Body of pancreas (tissue), 4 donors: ENCODE measurements around the gene DCXR.

Experiments used
- POLR2A ChIP-seq, 3 donors: fragments of 450-650 bp; IDR thresholded peaks; one replicate each; pipeline ENCODE4 v1.6.1; 2016; ENCODE audit warnings: antibody characterized with exemption in 3 of 3, mild to moderate bottlenecking in 2 of 3
- TF ChIP-seq, protein P1 (sequence below), 7 experiments: fragments of 450-650 bp in 4 of 7; fragments of 200-600 bp in 3 of 7; sonication (generic) in 3 of 7; IDR thresholded peaks; one replicate each; pipeline ENCODE4 v1.5.1; 2016 to 2019; ENCODE audit warnings: antibody characterized with exemption in 7 of 7

DNA sequence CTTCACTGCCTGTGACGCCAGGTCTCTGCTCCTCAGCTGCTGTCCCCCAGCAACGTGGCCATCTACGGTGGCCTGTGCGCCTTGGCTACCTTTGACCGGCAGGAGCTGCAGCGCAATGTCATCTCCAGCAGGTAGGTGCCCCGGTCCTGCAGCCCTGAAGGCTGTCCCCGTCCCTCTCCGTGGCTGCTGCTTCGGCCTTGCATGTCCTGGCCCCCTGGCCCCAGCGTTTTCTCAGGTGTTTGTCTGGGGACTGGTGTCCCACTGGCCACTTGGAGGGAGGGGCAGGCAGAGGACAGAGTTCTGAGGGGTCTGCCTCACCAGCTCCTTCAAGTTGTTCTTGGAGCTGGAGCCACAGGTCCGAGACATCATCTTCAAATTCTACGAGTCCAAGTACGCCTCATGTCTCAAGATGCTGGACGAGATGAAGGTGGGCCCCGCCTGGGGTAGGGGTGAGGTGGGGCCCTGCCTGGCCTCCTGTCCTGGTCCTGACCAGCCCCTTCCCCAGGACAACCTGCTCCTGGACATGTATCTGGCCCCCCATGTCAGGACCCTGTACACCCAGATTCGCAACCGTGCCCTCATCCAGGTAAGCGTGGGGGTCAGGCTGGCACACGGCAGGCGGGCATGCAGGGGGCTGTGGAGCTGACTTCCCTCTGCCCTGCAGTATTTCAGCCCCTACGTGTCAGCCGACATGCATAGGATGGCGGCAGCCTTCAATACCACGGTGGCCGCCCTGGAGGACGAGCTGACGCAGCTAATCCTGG lies 18.6 kb upstream of the DCXR start:
- TF ChIP-seq, protein P1, sequence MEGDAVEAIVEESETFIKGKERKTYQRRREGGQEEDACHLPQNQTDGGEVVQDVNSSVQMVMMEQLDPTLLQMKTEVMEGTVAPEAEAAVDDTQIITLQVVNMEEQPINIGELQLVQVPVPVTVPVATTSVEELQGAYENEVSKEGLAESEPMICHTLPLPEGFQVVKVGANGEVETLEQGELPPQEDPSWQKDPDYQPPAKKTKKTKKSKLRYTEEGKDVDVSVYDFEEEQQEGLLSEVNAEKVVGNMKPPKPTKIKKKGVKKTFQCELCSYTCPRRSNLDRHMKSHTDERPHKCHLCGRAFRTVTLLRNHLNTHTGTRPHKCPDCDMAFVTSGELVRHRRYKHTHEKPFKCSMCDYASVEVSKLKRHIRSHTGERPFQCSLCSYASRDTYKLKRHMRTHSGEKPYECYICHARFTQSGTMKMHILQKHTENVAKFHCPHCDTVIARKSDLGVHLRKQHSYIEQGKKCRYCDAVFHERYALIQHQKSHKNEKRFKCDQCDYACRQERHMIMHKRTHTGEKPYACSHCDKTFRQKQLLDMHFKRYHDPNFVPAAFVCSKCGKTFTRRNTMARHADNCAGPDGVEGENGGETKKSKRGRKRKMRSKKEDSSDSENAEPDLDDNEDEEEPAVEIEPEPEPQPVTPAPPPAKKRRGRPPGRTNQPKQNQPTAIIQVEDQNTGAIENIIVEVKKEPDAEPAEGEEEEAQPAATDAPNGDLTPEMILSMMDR (IDR thresholded peaks at IDR 0.05): no peak
- TF ChIP-seq POLR2A (IDR thresholded peaks at IDR 0.05): no peak
